Measurements from ENCODE around the gene ST6GALNAC2.
A peak's percentile ranks its signal among the peaks of the same experiment; 100 is the strongest.
"Not testable (repeated sequence)": the region's sequence is repeated elsewhere in the genome, so short reads cannot be mapped to it uniquely, and the experiment has no call there.

Gene ST6GALNAC2

GRCh38 chr17:76524598-76525512 is 60.8 kb downstream of the ST6GALNAC2 start:
- H3K36me3 Mint-ChIP-seq = no peaks in the 10 kb centered on the region
- H3K4me1 Mint-ChIP-seq = peaks cover 28% of the 10 kb centered on the region
- H3K4me3 Mint-ChIP-seq = no peak overlapping the region
- no peaks in the 10 kb centered on the region for H3K27me3 Mint-ChIP-seq
- H3K27ac Mint-ChIP-seq = peak overlapping the region; percentile 63
- H3K9me3 Mint-ChIP-seq = no peaks in the 10 kb centered on the region

GRCh38 chr17:76523084-76524037 is 62.3 kb downstream of the ST6GALNAC2 start:
- Mint-ChIP-seq H3K27me3 (no peaks in the 10 kb centered on the region), H3K9me3 (no peaks in the 10 kb centered on the region), H3K27ac (no peak overlapping the region), H3K4me1 (peaks cover 28% of the 10 kb centered on the region), H3K36me3 (no peaks in the 10 kb centered on the region), H3K4me3 (peak overlapping the region; percentile 57)

DNA sequence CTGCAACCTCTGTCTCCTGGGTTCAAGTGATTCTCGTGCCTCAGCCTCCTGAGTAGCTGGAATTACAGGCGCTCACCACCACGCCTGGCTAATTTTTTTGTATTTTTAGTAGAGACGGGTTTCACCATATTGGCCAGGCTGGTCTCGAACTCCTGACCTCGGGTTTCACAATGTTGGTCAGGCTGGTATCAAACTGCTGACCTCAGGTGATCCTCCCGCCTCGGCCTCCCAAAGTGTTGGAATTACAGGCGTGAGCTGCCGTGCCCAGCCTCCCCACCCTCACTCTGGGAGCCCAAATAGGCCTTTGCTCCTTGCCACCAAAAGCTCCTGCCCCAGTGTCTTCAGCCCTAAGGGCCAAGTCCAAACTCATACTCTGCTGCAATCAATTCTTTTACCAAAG is 64.0 kb downstream of the ST6GALNAC2 start:
- H3K27ac Mint-ChIP-seq, H3K27me3 Mint-ChIP-seq, H3K9me3 Mint-ChIP-seq, H3K4me3 Mint-ChIP-seq, H3K36me3 Mint-ChIP-seq: not testable (repeated sequence)
- H3K4me1 Mint-ChIP-seq = peaks cover 26% of the 10 kb centered on the region

GRCh38 chr17:76521262-76521661 is 64.4 kb downstream of the ST6GALNAC2 start:
- H3K27ac Mint-ChIP-seq = no peak overlapping the region
- no peaks in the 10 kb centered on the region for H3K36me3 Mint-ChIP-seq
- H3K4me3 Mint-ChIP-seq = no peak overlapping the region
- H3K4me1 Mint-ChIP-seq = peaks cover 30% of the 10 kb centered on the region
- H3K9me3 Mint-ChIP-seq = no peaks in the 10 kb centered on the region
- no peaks in the 10 kb centered on the region for H3K27me3 Mint-ChIP-seq

- no peaks in the 10 kb centered on the region for H3K36me3 Mint-ChIP-seq
- no peak overlapping the region for H3K27ac Mint-ChIP-seq
- no peaks in the 10 kb centered on the region for H3K27me3 Mint-ChIP-seq
- H3K9me3 Mint-ChIP-seq = no peaks in the 10 kb centered on the region
- peaks cover 42% of the 10 kb centered on the region for H3K4me1 Mint-ChIP-seq
- H3K4me3 Mint-ChIP-seq = no peak overlapping the region
Measured at GRCh38 chr17:76519048-76519966, 66.4 kb downstream of the ST6GALNAC2 start.

DNA sequence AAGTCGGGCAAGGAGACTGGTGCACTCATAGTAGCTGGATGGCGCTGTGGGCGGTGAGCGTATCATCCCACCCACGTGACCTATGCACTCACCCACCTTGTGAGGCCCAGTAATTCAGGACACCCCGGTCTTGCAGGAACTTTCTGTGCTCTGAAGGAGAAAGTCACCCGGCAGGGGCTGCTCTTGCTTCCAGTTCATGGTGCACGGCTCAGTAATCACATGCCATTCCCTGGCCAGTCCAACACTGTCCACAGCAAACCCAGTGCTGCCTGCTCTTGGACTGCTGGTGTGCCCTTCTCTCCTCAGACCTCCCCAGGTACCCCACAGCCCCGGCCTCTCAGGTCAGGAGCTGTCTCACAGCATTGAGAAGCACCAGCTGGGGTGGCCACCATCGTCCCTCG is 68.0 kb downstream of the ST6GALNAC2 start:
- peaks cover 41% of the 10 kb centered on the region for H3K4me1 Mint-ChIP-seq
- H3K9me3 Mint-ChIP-seq = no peaks in the 10 kb centered on the region
- H3K27me3 Mint-ChIP-seq = no peaks in the 10 kb centered on the region
- no peaks in the 10 kb centered on the region for H3K36me3 Mint-ChIP-seq
- no peak overlapping the region for H3K4me3 Mint-ChIP-seq
- no peak overlapping the region for H3K27ac Mint-ChIP-seq

Measured in activated naive CD4-positive, alpha-beta T cell treated with anti-CD3 and anti-CD28 coated beads, Interleukin-2, amount 50 U/mL, for 24 hours (primary cell).